Activated CD4-positive, alpha-beta T cell treated with anti-CD3 and anti-CD28 coated beads, Interleukin-10, Interleukin-2, amounts not matched to agents 100 ng/mL and 50 ng/mL, durations not matched to agents 16 hours and 8 hours (primary cell): ENCODE data around the gene EGFR.

ENCODE experiments used
- DNase-seq: peaks from one replicate; pipeline ENCODE4 v3.0.0-alpha.2; 2020

EGFR gene

DNA sequence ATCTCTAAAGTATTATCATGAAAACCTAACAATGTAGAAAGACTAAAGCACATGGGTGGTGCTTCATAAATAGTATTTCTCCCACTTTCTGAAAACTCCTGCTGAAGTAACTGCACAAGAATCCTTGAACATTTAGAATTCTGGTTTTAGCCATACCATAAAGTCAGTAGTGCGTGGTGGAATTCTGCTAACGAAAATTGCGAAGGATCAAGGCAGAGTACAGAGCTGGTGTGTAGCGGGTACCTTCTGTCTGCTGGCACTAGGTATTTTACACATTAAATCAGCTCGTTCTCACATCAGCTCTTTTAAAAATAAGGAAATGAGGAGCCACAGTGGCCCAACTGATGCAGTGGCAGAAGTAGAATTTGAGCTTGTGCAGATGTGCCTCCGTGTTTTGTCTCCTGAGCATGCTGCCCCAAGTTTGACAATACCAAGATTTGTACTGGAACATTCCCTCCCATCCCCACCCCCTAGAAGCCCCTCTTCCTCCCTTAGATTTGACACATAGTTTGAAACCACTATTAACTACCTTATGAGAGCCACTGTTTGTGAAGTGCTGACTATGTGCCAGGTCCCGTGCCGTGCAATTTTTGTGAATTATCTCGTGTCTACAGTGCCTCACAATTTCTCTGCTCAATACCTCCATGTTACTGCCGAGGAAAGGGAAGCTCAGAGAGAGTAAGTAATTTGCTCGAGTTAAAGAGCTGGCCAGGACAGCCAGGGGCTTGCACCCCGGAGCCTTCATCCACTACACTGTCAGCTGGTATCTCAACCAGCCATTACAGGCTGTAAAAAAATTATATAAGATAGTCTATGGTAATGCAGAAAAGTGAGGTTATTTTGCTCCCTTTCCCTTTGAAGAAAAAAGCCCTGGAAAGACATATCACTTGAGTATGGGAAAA lies 66.9 kb downstream of the EGFR start:
- DNase-seq: no peak

DNA sequence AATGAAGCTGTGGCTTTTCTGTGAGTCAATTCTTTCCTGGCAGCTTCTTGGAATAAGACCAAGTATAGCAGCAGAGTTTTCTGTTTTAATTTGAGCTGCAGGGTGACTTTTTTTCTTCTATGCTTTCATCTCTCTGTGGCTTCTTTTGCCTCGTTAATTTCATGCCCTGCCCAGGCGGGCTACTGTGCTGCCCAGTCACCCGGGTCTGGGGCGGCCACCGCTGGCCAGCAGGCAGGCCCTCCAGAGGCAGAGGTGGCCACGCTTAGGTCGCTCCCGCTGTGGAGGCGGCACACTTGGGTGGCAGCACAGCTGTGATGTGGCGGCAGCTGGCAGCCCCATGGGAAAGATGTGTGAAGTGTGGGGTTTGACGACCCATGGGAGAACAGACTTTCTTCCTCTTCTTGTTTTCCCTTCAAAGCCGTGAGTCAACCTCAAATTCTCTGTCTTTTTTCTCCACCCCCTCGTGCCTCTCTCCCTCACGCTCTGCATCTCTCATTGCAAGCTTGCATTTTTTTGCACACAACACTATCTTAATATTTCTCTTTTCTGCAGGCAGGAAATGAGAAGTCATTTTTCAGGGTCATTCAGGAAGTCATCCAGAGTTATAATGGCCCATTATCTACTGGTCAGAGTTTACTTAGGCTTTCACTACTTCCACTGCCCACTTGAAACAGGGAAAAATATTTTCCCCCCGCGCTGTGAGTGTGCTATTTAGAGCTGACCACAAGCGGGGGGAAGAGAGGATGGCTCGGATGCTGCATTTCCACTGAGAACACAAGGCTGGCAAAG lies 67.8 kb downstream of the EGFR start:
- peak; percentile 20 for DNase-seq

GRCh38 chr7:55087521-55087961 lies 68.7 kb downstream of the EGFR start:
- no peak for DNase-seq

DNA sequence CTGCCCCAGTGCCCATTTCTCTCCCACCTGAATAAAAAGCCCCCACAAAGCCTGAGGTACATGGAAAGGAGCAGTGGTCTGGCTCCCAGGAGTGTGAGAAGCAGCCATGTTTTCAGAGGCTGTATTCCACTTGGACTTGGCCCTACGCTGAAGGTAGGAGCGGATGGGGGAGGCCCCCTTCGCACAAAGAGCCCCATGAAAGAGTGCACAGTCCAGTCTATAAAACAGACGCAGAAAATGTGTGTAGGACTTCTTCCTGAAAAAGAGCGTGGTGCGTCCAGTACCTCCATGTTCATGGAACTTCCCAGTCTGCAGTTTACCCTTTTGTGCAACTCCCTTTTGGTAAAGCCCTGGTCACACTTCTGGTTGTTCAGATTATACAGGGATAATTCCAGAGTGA lies 69.3 kb downstream of the EGFR start:
- DNase-seq: no peak

DNA sequence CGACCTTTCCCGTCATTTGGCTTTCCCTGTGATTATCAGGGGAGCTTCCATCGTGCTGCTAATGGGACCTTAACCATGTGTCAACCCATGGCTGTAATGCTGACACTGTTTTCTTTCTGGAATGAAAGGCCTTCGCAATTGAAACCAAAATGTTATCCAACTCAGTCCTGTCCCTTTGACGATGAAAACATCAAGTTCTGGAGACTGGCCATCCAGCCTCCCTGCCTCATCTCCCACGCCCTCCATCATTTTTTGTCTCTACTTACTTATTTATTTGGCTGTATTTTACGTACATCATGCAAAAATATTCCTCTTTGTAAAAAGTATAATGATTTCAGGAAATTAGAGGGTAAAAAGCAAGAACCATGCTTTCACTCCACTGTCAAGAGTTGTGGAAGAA lies 69.8 kb downstream of the EGFR start:
- DNase-seq: no peak

GRCh38 chr7:55092186-55092974 lies 73.6 kb downstream of the EGFR start:
- no peak for DNase-seq

DNA sequence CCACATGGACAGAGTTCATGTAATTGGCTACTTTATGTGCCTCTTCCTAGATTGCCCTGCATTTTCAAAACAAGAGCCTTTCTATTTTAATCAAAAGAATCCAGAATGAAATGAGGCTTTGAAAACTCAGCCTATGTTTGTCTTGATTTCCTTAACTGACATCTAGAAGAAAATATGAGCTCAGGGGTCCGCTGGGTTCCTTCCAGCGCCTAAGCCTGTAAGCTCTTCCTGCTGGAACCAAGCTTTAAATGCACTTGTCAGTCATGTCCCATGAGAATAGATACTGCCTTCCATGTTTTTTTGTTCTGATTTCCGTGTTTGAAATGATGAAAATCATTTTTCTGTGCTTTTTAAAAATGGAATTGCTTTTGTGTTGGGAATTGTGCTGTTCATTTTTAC lies 74.2 kb downstream of the EGFR start:
- DNase-seq: no peak

- no peak for DNase-seq
Measured at GRCh38 chr7:55093674-55094073, 74.9 kb downstream of the EGFR start.

DNA sequence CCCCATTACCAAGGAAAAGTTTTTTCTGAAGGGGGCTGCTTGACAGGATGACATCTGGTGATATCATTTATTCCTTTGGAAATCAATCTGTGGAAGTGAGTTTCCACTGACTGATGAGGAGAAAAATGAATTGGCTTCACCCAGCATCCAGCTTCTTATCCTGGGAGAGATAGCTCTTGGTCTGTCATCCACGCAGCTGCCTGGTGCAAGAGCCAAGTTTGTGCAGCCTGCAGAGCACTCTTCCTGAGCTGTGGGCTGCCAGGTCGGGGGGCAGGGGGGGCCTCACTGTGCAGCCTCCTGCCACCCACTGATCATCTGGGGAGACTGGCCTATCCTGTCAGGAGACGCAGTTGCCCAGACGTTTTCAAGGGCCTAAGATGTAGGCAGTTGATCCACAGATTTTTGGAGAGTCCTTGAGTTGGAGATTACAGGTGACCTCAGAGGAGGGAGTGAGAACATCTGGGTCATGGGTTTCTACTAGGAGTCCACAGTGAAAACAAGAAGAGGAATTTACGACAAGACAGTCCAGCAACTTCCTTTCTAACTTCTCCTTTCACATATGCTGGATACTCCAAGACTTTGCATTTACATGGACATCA lies 75.4 kb downstream of the EGFR start:
- no peak for DNase-seq

GRCh38 chr7:55095672-55096071 lies 76.9 kb downstream of the EGFR start:
- DNase-seq: no peak

- no peak for DNase-seq
Measured at GRCh38 chr7:55096323-55096722, 77.5 kb downstream of the EGFR start.

GRCh38 chr7:55097100-55097499 lies 78.3 kb downstream of the EGFR start:
- DNase-seq: no peak

DNA sequence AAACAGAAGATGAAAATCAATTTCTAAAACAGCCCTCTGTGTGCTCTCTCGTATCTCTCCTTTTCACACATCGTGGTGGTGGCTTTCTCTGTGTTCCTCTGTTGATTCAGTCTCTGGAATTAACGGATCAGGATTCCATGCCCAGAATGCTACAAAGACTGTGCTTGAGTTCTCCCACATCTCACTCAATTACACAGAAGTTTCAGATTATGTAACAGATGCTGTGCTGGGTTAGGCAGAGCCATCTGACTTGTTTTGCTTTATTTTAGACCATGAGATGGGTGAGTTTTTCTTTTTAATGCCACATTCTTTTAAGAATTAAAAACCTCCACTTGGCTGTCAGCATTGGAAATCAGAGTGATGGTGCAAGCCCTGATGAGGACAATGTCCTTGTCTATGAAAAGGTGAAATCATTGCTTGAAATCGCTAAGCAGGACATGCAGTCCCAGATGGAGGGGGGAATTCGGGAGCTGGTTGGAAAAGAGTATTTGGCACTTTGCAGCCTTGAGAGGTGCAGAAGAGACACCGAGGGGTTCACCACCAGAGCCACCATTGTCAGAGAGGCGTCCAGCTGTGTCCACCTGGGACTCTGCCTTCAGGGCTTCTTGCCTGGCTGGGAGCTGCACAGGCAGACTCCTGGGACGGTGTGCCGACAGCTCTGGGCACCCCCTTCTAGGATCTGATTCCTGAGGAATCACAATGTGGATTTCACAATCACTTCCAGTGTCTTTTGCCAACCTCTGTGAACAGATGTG lies 80.4 kb downstream of the EGFR start:
- DNase-seq: no peak

GRCh38 chr7:55099821-55100543 lies 81.2 kb downstream of the EGFR start:
- no peak for DNase-seq

DNA sequence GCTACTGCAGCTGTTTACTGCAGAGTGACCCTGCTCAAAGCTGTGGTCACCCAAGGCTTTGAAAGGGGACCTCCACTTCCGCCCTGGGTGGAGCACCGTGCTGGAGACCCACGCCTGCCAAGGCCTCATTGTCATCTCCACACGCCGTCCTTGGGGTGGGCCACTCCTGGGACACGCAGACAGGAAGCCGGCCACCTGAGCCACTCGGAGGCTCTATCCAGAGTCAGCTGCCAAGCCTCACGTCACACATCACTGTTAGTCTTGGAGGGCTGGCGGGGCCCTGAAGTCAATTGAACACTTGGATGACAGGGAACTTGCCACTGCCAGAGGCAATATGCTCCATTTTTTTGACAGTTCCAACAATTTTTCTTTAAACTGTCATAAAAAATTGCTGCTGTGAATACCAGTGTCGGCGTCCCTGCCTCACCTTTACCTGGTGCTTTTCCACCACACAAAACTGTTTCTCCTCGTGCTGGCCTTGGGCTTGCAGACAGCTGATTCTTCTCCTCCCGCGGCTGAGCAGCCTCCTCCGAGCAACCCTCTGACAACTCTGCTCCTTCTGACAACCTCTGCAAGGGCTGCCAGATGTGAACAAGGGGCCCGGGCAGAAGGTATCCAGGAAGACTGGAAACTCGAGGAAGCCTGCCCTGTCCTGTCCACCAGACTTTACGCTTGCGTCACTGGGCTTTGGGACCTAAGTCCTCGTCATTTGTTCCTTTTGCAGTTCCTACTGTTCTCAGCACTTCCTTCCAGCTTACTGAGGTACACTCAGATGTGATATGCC lies 81.9 kb downstream of the EGFR start:
- DNase-seq: no peak

DNA sequence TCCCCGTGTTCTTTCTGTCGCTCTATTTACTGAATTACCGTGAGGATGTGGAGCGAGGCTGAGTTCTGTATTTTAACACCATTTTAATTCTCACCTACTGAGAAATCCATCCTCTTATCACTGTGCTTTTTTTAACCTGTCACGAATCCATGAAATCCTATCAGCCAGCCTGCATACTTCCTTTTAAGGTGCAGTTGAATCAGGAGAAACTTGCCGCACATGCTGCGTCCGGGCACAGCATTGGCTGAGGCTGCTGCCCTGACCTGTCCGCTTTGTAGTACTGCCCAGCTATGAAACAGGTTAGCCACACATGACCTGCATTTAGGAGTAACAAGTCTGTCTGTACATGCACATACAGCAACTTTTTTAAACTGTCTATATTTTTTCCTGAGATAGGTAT lies 82.5 kb downstream of the EGFR start:
- no peak for DNase-seq

GRCh38 chr7:55104123-55104522 lies 85.3 kb downstream of the EGFR start:
- DNase-seq: no peak

GRCh38 chr7:55104712-55105433 lies 86.1 kb downstream of the EGFR start:
- no peak for DNase-seq

- no peak for DNase-seq
Measured at GRCh38 chr7:55105952-55106351, 87.1 kb downstream of the EGFR start.

- DNase-seq: no peak
Measured at GRCh38 chr7:55107946-55108345, 89.1 kb downstream of the EGFR start.
